ENCODE data around the gene UBE2B.
A peak's percentile ranks its signal among the peaks of the same experiment; 100 is the strongest.

The UBE2B gene

GRCh38 chr5:134383980-134384697 lies 12.8 kb downstream of the UBE2B start:
- no peak for DNase-seq (ENCODE audit: low read depth)

GRCh38 chr5:134387443-134387842 lies 16.1 kb downstream of the UBE2B start:
- in situ Hi-C loops (cut with HindIII; ENCODE audit: low sequenced_read_pairs): no loop called here
- DNase-seq (ENCODE audit: low read depth): no peak
- no peak for TF ChIP-seq CTCF (IDR thresholded peaks at IDR 0.05; ENCODE audit: low read depth, low read length, missing control alignments)
- no peak overlapping the region for H3K4me3 ChIP-seq (ENCODE audit: low read depth, low read length)

More at GRCh38 chr5:134383980-134384697, 12.8 kb downstream of the UBE2B start:
- H3K4me3 ChIP-seq (ENCODE audit: low read depth, low read length): no peak overlapping the region
- TF ChIP-seq CTCF (IDR thresholded peaks at IDR 0.05; ENCODE audit: low read depth, low read length, missing control alignments): no peak
- in situ Hi-C loops (cut with HindIII; ENCODE audit: low sequenced_read_pairs): no loop called here

GRCh38 chr5:134392301-134392700 lies 20.9 kb downstream of the UBE2B start:
- TF ChIP-seq CTCF (IDR thresholded peaks at IDR 0.05; ENCODE audit: low read depth, low read length, missing control alignments): no peak
- DNase-seq (ENCODE audit: low read depth): no peak
- H3K4me3 ChIP-seq (ENCODE audit: low read depth, low read length): no peak overlapping the region
- in situ Hi-C loops (cut with HindIII; ENCODE audit: low sequenced_read_pairs): no loop called here

- TF ChIP-seq CTCF (IDR thresholded peaks at IDR 0.05; ENCODE audit: low read depth, low read length, missing control alignments): no peak
- in situ Hi-C loops (cut with HindIII; ENCODE audit: low sequenced_read_pairs): no loop called here
- H3K4me3 ChIP-seq (ENCODE audit: low read depth, low read length): no peak overlapping the region
- peak; percentile 43 for DNase-seq (ENCODE audit: low read depth)
Observed at GRCh38 chr5:134394932-134395331, 23.6 kb downstream of the UBE2B start.

- no peak for TF ChIP-seq CTCF (IDR thresholded peaks at IDR 0.05; ENCODE audit: low read depth, low read length, missing control alignments)
- in situ Hi-C loops (cut with HindIII; ENCODE audit: low sequenced_read_pairs): no loop called here
Observed at GRCh38 chr5:134396274-134396673, 24.9 kb downstream of the UBE2B start.

GRCh38 chr5:134397196-134397595 lies 25.8 kb downstream of the UBE2B start:
- no peak overlapping the region for H3K4me3 ChIP-seq (ENCODE audit: low read depth, low read length)
- no peak for DNase-seq (ENCODE audit: low read depth)
- in situ Hi-C loops (cut with HindIII; ENCODE audit: low sequenced_read_pairs): no loop called here
- no peak for TF ChIP-seq CTCF (IDR thresholded peaks at IDR 0.05; ENCODE audit: low read depth, low read length, missing control alignments)

More at GRCh38 chr5:134396274-134396673, 24.9 kb downstream of the UBE2B start:
- no peak for DNase-seq (ENCODE audit: low read depth)
- H3K4me3 ChIP-seq (ENCODE audit: low read depth, low read length): no peak overlapping the region
